ENCODE data around the gene ZBTB38.

Gene ZBTB38

GRCh38 chr3:141343077-141343476 is 25.2 kb upstream of the ZBTB38 start:
- no peak overlapping the region for H3K4me3 ChIP-seq (ENCODE audit: low read length)
- H3K4me1 ChIP-seq (ENCODE audit: insufficient read depth, low read length): no peaks in the 10 kb centered on the region
- no peak overlapping the region for H3K9ac ChIP-seq (ENCODE audit: low read depth, low read length)
- H3K36me3 ChIP-seq (ENCODE audit: insufficient read depth, low read depth, low read length): no peaks in the 10 kb centered on the region
- no peaks in the 10 kb centered on the region for H3K27me3 ChIP-seq (ENCODE audit: insufficient read depth, low read length)
- no peak overlapping the region for H3K27ac ChIP-seq (ENCODE audit: low read length)
- H3K9me3 ChIP-seq (ENCODE audit: insufficient read depth, low read depth, low read length): no peaks in the 10 kb centered on the region

- no peak overlapping the region for H3K9ac ChIP-seq (ENCODE audit: low read depth, low read length)
- H3K36me3 ChIP-seq (ENCODE audit: insufficient read depth, low read depth, low read length): no peaks in the 10 kb centered on the region
- H3K9me3 ChIP-seq (ENCODE audit: insufficient read depth, low read depth, low read length): no peaks in the 10 kb centered on the region
- H3K27me3 ChIP-seq (ENCODE audit: insufficient read depth, low read length): no peaks in the 10 kb centered on the region
- no peak overlapping the region for H3K4me3 ChIP-seq (ENCODE audit: low read length)
- no peak overlapping the region for H3K27ac ChIP-seq (ENCODE audit: low read length)
- H3K4me1 ChIP-seq (ENCODE audit: insufficient read depth, low read length): no peaks in the 10 kb centered on the region; the same call in 1 of the 2 replicates
These were observed 24.4 kb upstream of the ZBTB38 start for GRCh38 chr3:141343865-141344271.

GRCh38 chr3:141345528-141345927 is 22.8 kb upstream of the ZBTB38 start:
- no peaks in the 10 kb centered on the region for H3K9me3 ChIP-seq (ENCODE audit: insufficient read depth, low read depth, low read length)
- no peaks in the 10 kb centered on the region for H3K36me3 ChIP-seq (ENCODE audit: insufficient read depth, low read depth, low read length)
- H3K4me3 ChIP-seq (ENCODE audit: low read length): no peak overlapping the region
- H3K4me1 ChIP-seq (ENCODE audit: insufficient read depth, low read length): no peaks in the 10 kb centered on the region; the same call in 1 of the 2 replicates
- no peaks in the 10 kb centered on the region for H3K27me3 ChIP-seq (ENCODE audit: insufficient read depth, low read length)
- no peak overlapping the region for H3K9ac ChIP-seq (ENCODE audit: low read depth, low read length)
- H3K27ac ChIP-seq (ENCODE audit: low read length): no peak overlapping the region

DNA sequence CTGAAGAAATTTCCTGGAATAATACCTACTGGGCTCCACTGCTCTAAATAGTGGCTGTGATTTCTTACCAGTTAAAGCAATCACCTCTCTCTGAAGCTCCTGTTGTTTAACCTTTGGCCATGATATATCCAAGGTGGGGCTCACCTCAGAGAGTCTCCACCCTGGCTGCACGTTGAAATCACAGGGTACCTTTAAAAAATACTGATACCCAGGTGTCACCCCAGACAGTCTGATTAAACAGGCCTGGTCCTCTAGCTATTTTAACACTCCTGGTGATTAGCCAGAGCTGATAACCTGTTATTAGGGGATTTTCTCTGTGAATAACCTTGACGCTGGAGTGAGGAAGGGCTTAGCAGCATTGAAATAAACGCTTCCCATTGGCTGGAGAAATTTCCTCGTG is 22.3 kb upstream of the ZBTB38 start:
- Histone ChIP-seq H3K9me3 (ENCODE audit: insufficient read depth, low read depth, low read length) (no peaks in the 10 kb centered on the region), H3K4me3 (ENCODE audit: low read length) (no peak overlapping the region), H3K36me3 (ENCODE audit: insufficient read depth, low read depth, low read length) (no peaks in the 10 kb centered on the region)

DNA sequence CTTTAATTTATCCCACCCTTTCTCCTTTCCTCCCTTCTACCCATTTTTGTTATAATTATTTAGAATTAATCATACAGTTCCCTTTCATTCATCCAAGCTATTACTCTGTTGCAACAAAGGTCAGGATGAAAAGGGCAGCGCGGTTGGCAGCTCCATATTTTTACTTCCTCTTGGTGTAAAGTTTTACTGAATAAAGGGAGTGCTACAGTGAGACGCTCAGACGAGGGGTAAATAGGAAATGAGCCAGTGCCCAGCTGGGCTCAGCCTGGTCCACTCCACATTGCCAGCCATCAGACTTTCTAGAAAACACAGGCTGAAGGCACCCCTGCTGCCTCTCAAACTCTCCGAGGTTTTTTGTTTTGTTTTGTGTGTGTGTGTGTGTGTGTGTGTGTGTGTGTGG is 21.9 kb upstream of the ZBTB38 start:
- H3K9me3 ChIP-seq (ENCODE audit: insufficient read depth, low read depth, low read length): no peaks in the 10 kb centered on the region
- H3K27ac ChIP-seq (ENCODE audit: low read length): no peak overlapping the region
- H3K4me3 ChIP-seq (ENCODE audit: low read length): no peak overlapping the region

More for the DNA sequence above, 22.3 kb upstream of the ZBTB38 start:
- Histone ChIP-seq H3K27me3 (ENCODE audit: insufficient read depth, low read length) (no peaks in the 10 kb centered on the region), H3K9ac (ENCODE audit: low read depth, low read length) (no peak overlapping the region), H3K4me1 (ENCODE audit: insufficient read depth, low read length) (no peaks in the 10 kb centered on the region; the same call in 1 of the 2 replicates), H3K27ac (ENCODE audit: low read length) (no peak overlapping the region)

DNA sequence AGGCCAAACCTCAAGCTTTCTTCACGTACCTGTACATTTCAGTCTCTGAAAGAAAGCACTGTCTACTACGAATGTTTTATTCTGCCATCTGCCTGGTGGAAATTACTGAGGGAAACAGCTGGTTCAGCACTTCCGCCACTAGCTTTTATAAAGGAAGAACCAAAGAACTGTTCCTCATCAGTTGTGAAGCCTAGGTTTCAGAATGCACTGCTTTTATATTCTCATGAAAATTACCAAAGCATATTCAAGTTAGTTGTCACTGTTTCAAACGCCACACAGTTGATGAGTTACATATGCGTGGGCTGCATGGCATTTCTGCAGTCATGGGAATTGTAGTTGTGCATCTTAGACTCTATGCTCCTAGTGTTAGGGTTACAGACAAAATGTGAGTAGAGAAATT is 21.5 kb upstream of the ZBTB38 start:
- Histone ChIP-seq H3K9me3 (ENCODE audit: insufficient read depth, low read depth, low read length) (no peaks in the 10 kb centered on the region), H3K36me3 (ENCODE audit: insufficient read depth, low read depth, low read length) (no peaks in the 10 kb centered on the region), H3K9ac (ENCODE audit: low read depth, low read length) (no peak overlapping the region), H3K27me3 (ENCODE audit: insufficient read depth, low read length) (no peaks in the 10 kb centered on the region), H3K4me3 (ENCODE audit: low read length) (no peak overlapping the region), H3K27ac (ENCODE audit: low read length) (no peak overlapping the region), H3K4me1 (ENCODE audit: insufficient read depth, low read length) (no peaks in the 10 kb centered on the region; the same call in 1 of the 2 replicates)

More for the DNA sequence above, 21.9 kb upstream of the ZBTB38 start:
- Histone ChIP-seq H3K27me3 (ENCODE audit: insufficient read depth, low read length) (no peaks in the 10 kb centered on the region), H3K4me1 (ENCODE audit: insufficient read depth, low read length) (no peaks in the 10 kb centered on the region; the same call in 1 of the 2 replicates), H3K9ac (ENCODE audit: low read depth, low read length) (no peak overlapping the region), H3K36me3 (ENCODE audit: insufficient read depth, low read depth, low read length) (no peaks in the 10 kb centered on the region)

- no peaks in the 10 kb centered on the region for H3K36me3 ChIP-seq (ENCODE audit: insufficient read depth, low read depth, low read length)
- no peaks in the 10 kb centered on the region; the same call in 1 of the 2 replicates for H3K4me1 ChIP-seq (ENCODE audit: insufficient read depth, low read length)
- no peak overlapping the region for H3K27ac ChIP-seq (ENCODE audit: low read length)
- H3K4me3 ChIP-seq (ENCODE audit: low read length): no peak overlapping the region
- H3K9me3 ChIP-seq (ENCODE audit: insufficient read depth, low read depth, low read length): no peaks in the 10 kb centered on the region
- H3K27me3 ChIP-seq (ENCODE audit: insufficient read depth, low read length): no peaks in the 10 kb centered on the region
- no peak overlapping the region for H3K9ac ChIP-seq (ENCODE audit: low read depth, low read length)
These were observed 19.5 kb upstream of the ZBTB38 start for GRCh38 chr3:141348837-141349236.

- Histone ChIP-seq H3K9me3 (ENCODE audit: insufficient read depth, low read depth, low read length) (no peaks in the 10 kb centered on the region), H3K27ac (ENCODE audit: low read length) (no peak overlapping the region), H3K9ac (ENCODE audit: low read depth, low read length) (no peak overlapping the region), H3K36me3 (ENCODE audit: insufficient read depth, low read depth, low read length) (no peaks in the 10 kb centered on the region), H3K4me3 (ENCODE audit: low read length) (no peak overlapping the region), H3K4me1 (ENCODE audit: insufficient read depth, low read length) (no peaks in the 10 kb centered on the region; the same call in 1 of the 2 replicates), H3K27me3 (ENCODE audit: insufficient read depth, low read length) (no peaks in the 10 kb centered on the region)
These were observed 18.6 kb upstream of the ZBTB38 start for GRCh38 chr3:141349711-141350110.

DNA sequence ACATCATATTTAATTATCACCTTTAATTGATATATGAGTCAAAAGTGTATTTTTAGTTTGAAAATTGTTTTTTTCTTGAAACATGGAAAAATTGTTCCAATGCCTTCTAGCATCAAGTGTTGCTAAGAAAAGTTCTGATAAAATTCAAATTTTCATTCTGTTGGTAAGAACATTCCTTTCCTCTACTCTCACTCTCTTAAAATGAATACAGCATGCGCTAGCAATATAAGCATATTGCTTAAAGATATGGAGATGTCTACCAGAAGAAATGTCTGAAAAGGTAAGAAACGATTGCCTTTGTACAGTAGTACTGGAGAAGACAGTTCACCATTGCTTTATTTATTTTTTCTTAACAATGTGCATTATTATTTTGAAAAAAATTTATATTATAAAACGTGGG is 17.6 kb upstream of the ZBTB38 start:
- Histone ChIP-seq H3K9ac (ENCODE audit: low read depth, low read length) (no peak overlapping the region), H3K4me1 (ENCODE audit: insufficient read depth, low read length) (no peaks in the 10 kb centered on the region; the same call in 1 of the 2 replicates), H3K27me3 (ENCODE audit: insufficient read depth, low read length) (no peaks in the 10 kb centered on the region), H3K27ac (ENCODE audit: low read length) (no peak overlapping the region), H3K4me3 (ENCODE audit: low read length) (no peak overlapping the region), H3K9me3 (ENCODE audit: insufficient read depth, low read depth, low read length) (no peaks in the 10 kb centered on the region), H3K36me3 (ENCODE audit: insufficient read depth, low read depth, low read length) (no peaks in the 10 kb centered on the region)

GRCh38 chr3:141352262-141352984 is 15.9 kb upstream of the ZBTB38 start:
- no peak overlapping the region for H3K27ac ChIP-seq (ENCODE audit: low read length)
- no peaks in the 10 kb centered on the region for H3K9me3 ChIP-seq (ENCODE audit: insufficient read depth, low read depth, low read length)
- H3K4me3 ChIP-seq (ENCODE audit: low read length): no peak overlapping the region
- no peaks in the 10 kb centered on the region for H3K36me3 ChIP-seq (ENCODE audit: insufficient read depth, low read depth, low read length)
- no peak overlapping the region for H3K9ac ChIP-seq (ENCODE audit: low read depth, low read length)
- H3K4me1 ChIP-seq (ENCODE audit: insufficient read depth, low read length): no peaks in the 10 kb centered on the region; the same call in 1 of the 2 replicates
- no peaks in the 10 kb centered on the region for H3K27me3 ChIP-seq (ENCODE audit: insufficient read depth, low read length)

- no peaks in the 10 kb centered on the region for H3K36me3 ChIP-seq (ENCODE audit: insufficient read depth, low read depth, low read length)
- H3K27me3 ChIP-seq (ENCODE audit: insufficient read depth, low read length): no peaks in the 10 kb centered on the region
- no peak overlapping the region for H3K9ac ChIP-seq (ENCODE audit: low read depth, low read length)
- H3K4me3 ChIP-seq (ENCODE audit: low read length): no peak overlapping the region
- no peak overlapping the region for H3K27ac ChIP-seq (ENCODE audit: low read length)
- H3K9me3 ChIP-seq (ENCODE audit: insufficient read depth, low read depth, low read length): no peaks in the 10 kb centered on the region
- no peaks in the 10 kb centered on the region; the same call in 1 of the 2 replicates for H3K4me1 ChIP-seq (ENCODE audit: insufficient read depth, low read length)
These were observed 14.4 kb upstream of the ZBTB38 start for GRCh38 chr3:141353652-141354495.

GRCh38 chr3:141354517-141354916 is 13.8 kb upstream of the ZBTB38 start:
- Histone ChIP-seq H3K27me3 (ENCODE audit: insufficient read depth, low read length) (no peaks in the 10 kb centered on the region), H3K27ac (ENCODE audit: low read length) (no peak overlapping the region), H3K4me3 (ENCODE audit: low read length) (no peak overlapping the region), H3K9ac (ENCODE audit: low read depth, low read length) (no peak overlapping the region), H3K4me1 (ENCODE audit: insufficient read depth, low read length) (no peaks in the 10 kb centered on the region), H3K36me3 (ENCODE audit: insufficient read depth, low read depth, low read length) (no peaks in the 10 kb centered on the region), H3K9me3 (ENCODE audit: insufficient read depth, low read depth, low read length) (no peaks in the 10 kb centered on the region)
